ENCODE measurements around the gene JADE2. TPM values are rescaled to one million over a fixed set of nuclear protein-coding genes. Genes with fewer than 3 reads are reported as not detected.

JADE2 gene
- total and polyA plus RNA-seq, 8 donors, result 6.2 to 109 (median 26.4) TPM

- no peak for TF ChIP-seq CTCF (IDR thresholded peaks at IDR 0.05)
- no peak for TF ChIP-seq EP300 (IDR thresholded peaks at IDR 0.05)
- TF ChIP-seq POLR2A (IDR thresholded peaks at IDR 0.05), result no peak
- no peak for TF ChIP-seq POLR2AphosphoS5 (IDR thresholded peaks at IDR 0.05)
- peaks cover 5 to 44% (median 26%) of the 10 kb centered on the region in 4 donors for H3K4me1 ChIP-seq
- DNase-seq, result no peak
- no peak overlapping the region for H3K4me3 ChIP-seq
- H3K9me3 ChIP-seq, result no peaks in the 10 kb centered on the region
- H3K27me3 ChIP-seq, result no peaks in the 10 kb centered on the region
- H3K27ac ChIP-seq, result peak overlapping the region in 3 of 5 donors; percentile 14 to 38 (median 25)
- WGBS, 5 donors, result 62 to 78% (median 69%) methylated on average over 6 to 8 of the region's 8 CpGs
- H3K36me3 ChIP-seq, result peaks cover 32 to 56% (median 52%) of the 10 kb centered on the region in 4 donors
- intact Hi-C loops (cut with DNase I; ENCODE audit: low total_unique reads), result no loop called here
Measured at GRCh38 chr5:134581241-134581981, 55.9 kb downstream of the JADE2 start.

- H3K27ac ChIP-seq, result peak overlapping the region in 1 of 5 donors; percentile 14
- no peak overlapping the region for H3K4me3 ChIP-seq
- peaks cover 8 to 43% (median 25%) of the 10 kb centered on the region in 4 donors for H3K4me1 ChIP-seq
- 70 to 92% (median 87%) methylated on average over 5 of the region's 5 CpGs for WGBS, 5 donors
- intact Hi-C loops (cut with DNase I; ENCODE audit: low total_unique reads), result no loop called here
- TF ChIP-seq EP300 (IDR thresholded peaks at IDR 0.05) (no peak), POLR2AphosphoS5 (IDR thresholded peaks at IDR 0.05) (no peak), POLR2A (IDR thresholded peaks at IDR 0.05) (no peak), CTCF (IDR thresholded peaks at IDR 0.05) (no peak)
- DNase-seq, result no peak
- no peaks in the 10 kb centered on the region for H3K27me3 ChIP-seq
- peaks cover 23 to 48% (median 44%) of the 10 kb centered on the region in 4 donors for H3K36me3 ChIP-seq
- H3K9me3 ChIP-seq, result no peaks in the 10 kb centered on the region
Measured at GRCh38 chr5:134582281-134582680, 56.8 kb downstream of the JADE2 start.

- TF ChIP-seq EP300 (IDR thresholded peaks at IDR 0.05), result no peak
- TF ChIP-seq CTCF (IDR thresholded peaks at IDR 0.05), result no peak
- TF ChIP-seq POLR2AphosphoS5 (IDR thresholded peaks at IDR 0.05), result no peak
- no peak for TF ChIP-seq POLR2A (IDR thresholded peaks at IDR 0.05)
- 85 to 91% (median 87%) methylated on average over 10 of the region's 10 CpGs for WGBS, 5 donors
- no peaks in the 10 kb centered on the region for H3K27me3 ChIP-seq
- H3K4me3 ChIP-seq, result no peak overlapping the region
- no peaks in the 10 kb centered on the region for H3K9me3 ChIP-seq
- H3K4me1 ChIP-seq, result peaks cover 4 to 37% (median 20%) of the 10 kb centered on the region in 4 donors
- H3K36me3 ChIP-seq, result peaks cover 20 to 43% (median 38%) of the 10 kb centered on the region in 4 donors
- H3K27ac ChIP-seq, result no peak overlapping the region
- intact Hi-C loops (cut with DNase I; ENCODE audit: low total_unique reads), result no loop called here
- DNase-seq, result no peak
Measured at GRCh38 chr5:134582941-134583340, 57.5 kb downstream of the JADE2 start.

GRCh38 chr5:134583766-134584165 is 58.3 kb downstream of the JADE2 start:
- Histone ChIP-seq H3K27me3 (no peaks in the 10 kb centered on the region), H3K4me1 (peaks cover 4 to 34% (median 19%) of the 10 kb centered on the region in 4 donors), H3K36me3 (peaks cover 14 to 35% (median 31%) of the 10 kb centered on the region in 4 donors), H3K27ac (peak overlapping the region in 1 of 5 donors; percentile 16), H3K4me3 (no peak overlapping the region), H3K9me3 (no peaks in the 10 kb centered on the region)
- no peak for DNase-seq
- intact Hi-C loops (cut with DNase I; ENCODE audit: low total_unique reads), result no loop called here
- WGBS, 5 donors, result 58 to 80% (median 68%) methylated on average over 2 of the region's 2 CpGs
- TF ChIP-seq POLR2AphosphoS5 (IDR thresholded peaks at IDR 0.05), result no peak
- TF ChIP-seq CTCF (IDR thresholded peaks at IDR 0.05), result no peak
- TF ChIP-seq POLR2A (IDR thresholded peaks at IDR 0.05), result no peak
- TF ChIP-seq EP300 (IDR thresholded peaks at IDR 0.05), result no peak

Data from stomach (tissue), 9 donors.